K562 (cell line): ENCODE results near the gene NLGN4X. TPM values are rescaled to one million over a fixed set of nuclear protein-coding genes. Genes with fewer than 3 reads are reported as not detected.

Experiments used
- ATAC-seq: fragments of 200-7000 bp; cut with Tn5 transposase; 3 replicates; pipeline ENCODE4 v1.9.1; 2020; ENCODE audit warnings: moderate library complexity
- BruUV-seq: library from RNA; stranded (reverse); fragments of 400-500 nt; replicated peaks from 2 replicates; lab custom pipeline; 2021; lab: Mats Ljungman, UMichigan
- CTCF ChIA-PET: fragments of 300-600 bp; formaldehyde crosslinking; extraction: SDS; loops from one replicate; lab custom pipeline; 2021; ENCODE audit warnings: low intra/inter-chr PET ratio; lab: Yijun Ruan, JAX
- POLR2A ChIA-PET: fragments of 300-600, 350-650 bp; sonication (Branson Sonifier 250); formaldehyde crosslinking; extraction: SDS; loops from one replicate; lab custom pipeline; 2021; ENCODE audit warnings: antibody characterized with exemption, inconsistent platforms; lab: Yijun Ruan, JAX
- DNase-seq, 4 experiments: peaks; one replicate each; pipeline versions ENCODE4 v3.0.0 to v3.0.0-alpha.2; 2011 to 2018; ENCODE audit warnings: low spot score in 3 of 4, mixed read lengths in 3 of 4; ENCODE audit errors: extremely low read depth in 1 of 4
- FAIRE-seq: peaks from 2 replicates; lab custom pipeline; 2011; peaks lifted over from hg19 to GRCh38; lab: Jason Lieb, UNC
- H2AFZ ChIP-seq: 2 replicates; pipeline ENCODE4 v1.6.0; 2011; ENCODE audit warnings: low read depth, low read length, control low read depth, inconsistent platforms
- H3K27ac ChIP-seq: fragments of 200-600 bp; 3 replicates; pipeline ENCODE4 v1.8.0; 2011; ENCODE audit warnings: low read depth, mild to moderate bottlenecking, control low read depth, inconsistent platforms, low read length, moderate library complexity, mixed read lengths; ENCODE audit errors: extremely low read depth
- H3K27me3 ChIP-seq, 2 experiments: fragments of 300-600 bp in 1 of 2; 2 replicates in 1 of 2; 3 replicates in 1 of 2; pipeline versions ENCODE4 v1.6.0 to v1.8.0; 2011; ENCODE audit warnings: inconsistent platforms in 2 of 2, low read length in 2 of 2, mild to moderate bottlenecking in 1 of 2, mixed read lengths in 1 of 2, moderate library complexity in 1 of 2; ENCODE audit not compliant: control insufficient read depth in 2 of 2, insufficient read depth in 2 of 2
- H3K36me3 ChIP-seq: fragments of 300-600 bp; 3 replicates; pipeline ENCODE4 v1.8.0; 2011; ENCODE audit warnings: mild to moderate bottlenecking, low read length, inconsistent platforms; ENCODE audit not compliant: control insufficient read depth, insufficient read depth
- H3K4me1 ChIP-seq, 2 experiments: fragments of 200-600 bp in 1 of 2; replicated peaks in 1 of 2; 2 replicates in 1 of 2; 3 replicates in 1 of 2; pipeline versions ENCODE4 v1.5.1 to v1.8.0; 2011; ENCODE audit warnings: inconsistent platforms in 2 of 2, low read length in 2 of 2, mild to moderate bottlenecking in 1 of 2, mixed read lengths in 1 of 2, moderate library complexity in 1 of 2; ENCODE audit not compliant: control insufficient read depth in 2 of 2, insufficient read depth in 2 of 2
- H3K4me2 ChIP-seq: 2 replicates; pipeline ENCODE4 v1.6.1; 2011; ENCODE audit warnings: low read length, control low read depth, inconsistent platforms, mixed read lengths; ENCODE audit not compliant: insufficient read depth
- H3K4me3 ChIP-seq: fragments of 200-600 bp; sonication (generic), shearing (Covaris generic); 2 replicates; pipeline ENCODE4 v1.5.1; 2016; ENCODE audit warnings: control low read depth, inconsistent platforms
- H3K79me2 ChIP-seq: fragments of 200-600 bp; 3 replicates; pipeline ENCODE4 v1.8.0; 2011; ENCODE audit warnings: low read length, inconsistent platforms; ENCODE audit not compliant: control insufficient read depth, insufficient read depth
- H3K9ac ChIP-seq, 2 experiments: 2 replicates each; pipeline versions ENCODE4 v1.6.0 to v1.6.1; 2011; ENCODE audit warnings: low read depth in 2 of 2, low read length in 2 of 2, control low read depth in 1 of 2, inconsistent platforms in 1 of 2, mild to moderate bottlenecking in 1 of 2, mixed read lengths in 1 of 2; ENCODE audit not compliant: insufficient read depth in 1 of 2
- H3K9me1 ChIP-seq: one replicate; pipeline ENCODE4 v1.6.0; 2011; ENCODE audit warnings: inconsistent platforms, mild to moderate bottlenecking, low read length, moderate library complexity; ENCODE audit not compliant: control insufficient read depth, insufficient read depth
- H3K9me3 ChIP-seq: replicated peaks from 2 replicates; pipeline ENCODE4 v1.5.1; 2011; ENCODE audit warnings: low read depth, low read length, inconsistent platforms; ENCODE audit not compliant: control insufficient read depth, insufficient read depth
- H4K20me1 ChIP-seq: replicated peaks from 2 replicates; pipeline ENCODE4 v1.6.1; 2011; ENCODE audit warnings: low read length, inconsistent platforms, mixed read lengths; ENCODE audit not compliant: control insufficient read depth, insufficient read depth
- GABPA ChIP-seq: fragments of 200-800 bp; sonication (Bioruptor generic); conservative IDR thresholded peaks from 2 replicates; pipeline ENCODE4 v1.6.1; 2016; ENCODE audit warnings: low read depth, missing genetic modification characterization, missing compliant biosample characterization
- KDM4B ChIP-seq, 2 experiments: fragments of 450-650 bp in 1 of 2; sonication (generic) in 1 of 2; IDR thresholded peaks; 2 replicates each; pipeline ENCODE4 v1.6.1; 2016 to 2017; ENCODE audit warnings: borderline replicate concordance in 2 of 2, antibody characterized with exemption in 1 of 2, low read depth in 1 of 2, mild to moderate bottlenecking in 1 of 2
- MYBL2 ChIP-seq, 2 experiments: fragments of 450-650 bp in 1 of 2; sonication (generic) in 1 of 2; formaldehyde crosslinking in 1 of 2; IDR thresholded peaks; 2 replicates each; pipeline versions ENCODE4 v1.6.1 to v1.8.1; 2017 to 2022; ENCODE audit warnings: borderline replicate concordance in 1 of 2, inconsistent platforms in 1 of 2, low read depth in 1 of 2, mild to moderate bottlenecking in 1 of 2, missing genetic modification reagents in 1 of 2, moderate library complexity in 1 of 2
- SLC30A9 ChIP-seq: fragments of 250-450 bp; sonication (Bioruptor Pico); IDR thresholded peaks from 2 replicates; pipeline ENCODE4 v1.8.0; 2022; ENCODE audit warnings: mild to moderate bottlenecking, moderate library complexity
- TCFL5 ChIP-seq: fragments of 250-450 bp; sonication (Bioruptor Pico); conservative IDR thresholded peaks from 2 replicates; pipeline ENCODE4 v1.6.1; 2021; ENCODE audit warnings: mild to moderate bottlenecking, moderate library complexity, matching md5 sums
- ZNF133 ChIP-seq: fragments of 250-450 bp; sonication (Bioruptor Pico); IDR thresholded peaks from 2 replicates; pipeline ENCODE4 v1.4.0; 2020; ENCODE audit warnings: mild to moderate bottlenecking
- ZNF263 ChIP-seq: sonication (generic); formaldehyde crosslinking; IDR thresholded peaks from 2 replicates; pipeline ENCODE4 v1.8.0; 2022; ENCODE audit warnings: mild to moderate bottlenecking, missing genetic modification reagents, borderline replicate concordance
- ZNF436 ChIP-seq: fragments of 250-450, 450-650 bp; sonication (Bioruptor Pico); formaldehyde crosslinking; IDR thresholded peaks from 2 replicates; pipeline ENCODE4 v1.7.0; 2020; ENCODE audit warnings: mild to moderate bottlenecking
- WGBS: fragments of 100-300 bp; shearing (Covaris generic); methylation state at CpG from one replicate; pipeline ENCODE4 v1.1.6; 2016; ENCODE audit warnings: low coverage, mixed read lengths; ENCODE audit not compliant: insufficient coverage; ENCODE audit errors: missing lambda C conversion rate; 5-methylcytosine and 5-hydroxymethylcytosine counted together
- in situ Hi-C: fragments of 300-500 bp; cut with MboI; formaldehyde crosslinking; loops from 4 replicates; pipeline ENCODE4 v1.15.0; 2018; ENCODE audit warnings: inconsistent platforms, mixed read lengths
- intact Hi-C: fragments of 100-400 bp; cut with micrococcal nuclease; formaldehyde crosslinking; loops from 2 replicates; pipeline ENCODE4 v1.14.2; 2022
- polyA plus RNA-seq, 8 experiments: library from polyadenylated mRNA; depleted of rRNA in 4 of 8; stranded (reverse) in 5 of 8; unstranded in 3 of 8; fragments of >200 nt; fragmentation: Nextera tagmentation in 2 of 8; fragmentation: Illumina TruSeq in 1 of 8; extraction: Ambion mirVana in 2 of 8; extraction: Trizol in 1 of 8; gene quantifications; 2 replicates each; pipeline versions ENCODE4 v1.2.1 to v1.2.3, GENCODE V29; 2011 to 2014; ENCODE audit warnings: inconsistent platforms in 1 of 8, missing spikeins in 1 of 8
- total RNA-seq, 7 experiments: library from RNA; depleted of rRNA in 6 of 7; stranded (reverse); fragments of >200 nt in 6 of 7; fragmentation: Illumina TruSeq in 2 of 7; extraction: Trizol in 2 of 7; gene quantifications; 2 replicates each; pipeline versions ENCODE4 v1.2.1 to v1.2.3, GENCODE V29; 2011 to 2021; ENCODE audit warnings: low replicate concordance in 1 of 7
- TF ChIP-seq, protein P1 (sequence below): sonication (generic); formaldehyde crosslinking; IDR thresholded peaks from 2 replicates; pipeline ENCODE4 v1.8.0; 2022; ENCODE audit warnings: mild to moderate bottlenecking, missing genetic modification reagents
- TF ChIP-seq, protein P2 (sequence below): fragments of 450-650 bp; IDR thresholded peaks from 2 replicates; pipeline ENCODE4 v1.6.1; 2017; ENCODE audit warnings: antibody characterized with exemption, mild to moderate bottlenecking

The NLGN4X gene
- total and polyA plus RNA-seq, 9 of the 15 experiments (the other 6 are each of a cell fraction or from before 2014, with no cell fraction given), result 0.07 TPM; not detected in 8

DNA sequence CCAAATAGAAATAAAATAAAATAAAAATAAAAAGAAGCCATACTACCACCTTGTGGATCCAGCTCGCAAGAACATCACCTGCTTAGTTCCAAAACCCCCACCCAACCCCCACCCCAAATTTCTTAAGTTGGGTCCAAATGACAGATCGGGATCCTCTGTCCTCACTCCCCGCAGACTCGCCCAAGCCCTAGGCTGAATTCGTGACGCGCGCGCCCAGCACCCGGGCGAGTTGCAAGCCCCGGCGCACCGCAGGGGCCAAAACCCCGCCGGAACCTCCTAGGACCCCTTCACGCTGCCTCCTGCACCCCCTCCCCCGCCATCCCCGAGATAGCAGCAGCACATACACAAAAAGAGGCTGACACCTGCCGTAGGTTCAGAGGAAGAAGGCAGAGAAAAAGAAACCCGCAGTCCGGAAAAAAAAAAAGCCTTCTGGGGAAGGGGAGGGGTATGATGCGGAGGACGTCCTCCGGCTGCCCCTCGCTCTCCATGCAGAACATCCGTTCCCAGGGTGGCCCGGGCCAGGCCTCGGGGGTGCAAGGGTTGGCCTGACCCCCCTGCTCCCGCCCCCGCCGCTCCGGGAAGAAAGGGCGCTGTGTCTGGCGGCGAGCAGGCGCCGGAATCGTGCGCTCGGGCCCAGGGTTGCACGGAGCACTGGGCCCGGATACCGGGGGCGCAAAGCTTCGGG is 2.6 kb downstream of the NLGN4X start:
- no peak overlapping the region for H3K4me2 ChIP-seq
- intact Hi-C loops, result no loop called here
- no peaks in the 10 kb centered on the region for H3K27me3 ChIP-seq

More for the DNA sequence above, 2.6 kb downstream of the NLGN4X start:
- no peaks in the 10 kb centered on the region for H4K20me1 ChIP-seq
- H3K4me1 ChIP-seq, result no peaks in the 10 kb centered on the region
- no peak overlapping the region for H3K9ac ChIP-seq
- CTCF ChIA-PET, result no interaction called here
- H3K79me2 ChIP-seq, result no peaks in the 10 kb centered on the region
- H2AFZ ChIP-seq, result no peak overlapping the region
- BruUV-seq, result no TSS peak
- DNase-seq, result peak in 1 of 4 experiments; percentile 4
- no peak overlapping the region for H3K27ac ChIP-seq
- 12% methylated on average over 14 of the region's 46 CpGs for WGBS
- H3K9me1 ChIP-seq, result no peaks in the 10 kb centered on the region
- no peak for FAIRE-seq
- H3K4me3 ChIP-seq, result no peak overlapping the region
- no peaks in the 10 kb centered on the region for H3K36me3 ChIP-seq
- ATAC-seq, result no peak
- H3K9me3 ChIP-seq, result no peaks in the 10 kb centered on the region
- TF ChIP-seq ZNF436 (CRISPR knock-in tag) (no peak), ZNF263 (CRISPR knock-in tag) (no peak), MYBL2 (IDR thresholded peaks at IDR 0.05; ENCODE audit: low read depth) (no peak), MYBL2 (CRISPR knock-in tag; IDR thresholded peaks at IDR 0.05; ENCODE audit: borderline replicate concordance) (no peak), KDM4B (IDR thresholded peaks at IDR 0.05; ENCODE audit: borderline replicate concordance in 2 of 2, low read depth in 1 of 2) (no peak), TCFL5 (CRISPR knock-in tag) (no peak), SLC30A9 (CRISPR knock-in tag) (no peak), ZNF133 (CRISPR knock-in tag) (no peak), GABPA (tag) (no peak)
- TF ChIP-seq, protein P1, sequence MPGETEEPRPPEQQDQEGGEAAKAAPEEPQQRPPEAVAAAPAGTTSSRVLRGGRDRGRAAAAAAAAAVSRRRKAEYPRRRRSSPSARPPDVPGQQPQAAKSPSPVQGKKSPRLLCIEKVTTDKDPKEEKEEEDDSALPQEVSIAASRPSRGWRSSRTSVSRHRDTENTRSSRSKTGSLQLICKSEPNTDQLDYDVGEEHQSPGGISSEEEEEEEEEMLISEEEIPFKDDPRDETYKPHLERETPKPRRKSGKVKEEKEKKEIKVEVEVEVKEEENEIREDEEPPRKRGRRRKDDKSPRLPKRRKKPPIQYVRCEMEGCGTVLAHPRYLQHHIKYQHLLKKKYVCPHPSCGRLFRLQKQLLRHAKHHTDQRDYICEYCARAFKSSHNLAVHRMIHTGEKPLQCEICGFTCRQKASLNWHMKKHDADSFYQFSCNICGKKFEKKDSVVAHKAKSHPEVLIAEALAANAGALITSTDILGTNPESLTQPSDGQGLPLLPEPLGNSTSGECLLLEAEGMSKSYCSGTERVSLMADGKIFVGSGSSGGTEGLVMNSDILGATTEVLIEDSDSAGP (CRISPR knock-in tag), result no peak
- TF ChIP-seq, protein P2, sequence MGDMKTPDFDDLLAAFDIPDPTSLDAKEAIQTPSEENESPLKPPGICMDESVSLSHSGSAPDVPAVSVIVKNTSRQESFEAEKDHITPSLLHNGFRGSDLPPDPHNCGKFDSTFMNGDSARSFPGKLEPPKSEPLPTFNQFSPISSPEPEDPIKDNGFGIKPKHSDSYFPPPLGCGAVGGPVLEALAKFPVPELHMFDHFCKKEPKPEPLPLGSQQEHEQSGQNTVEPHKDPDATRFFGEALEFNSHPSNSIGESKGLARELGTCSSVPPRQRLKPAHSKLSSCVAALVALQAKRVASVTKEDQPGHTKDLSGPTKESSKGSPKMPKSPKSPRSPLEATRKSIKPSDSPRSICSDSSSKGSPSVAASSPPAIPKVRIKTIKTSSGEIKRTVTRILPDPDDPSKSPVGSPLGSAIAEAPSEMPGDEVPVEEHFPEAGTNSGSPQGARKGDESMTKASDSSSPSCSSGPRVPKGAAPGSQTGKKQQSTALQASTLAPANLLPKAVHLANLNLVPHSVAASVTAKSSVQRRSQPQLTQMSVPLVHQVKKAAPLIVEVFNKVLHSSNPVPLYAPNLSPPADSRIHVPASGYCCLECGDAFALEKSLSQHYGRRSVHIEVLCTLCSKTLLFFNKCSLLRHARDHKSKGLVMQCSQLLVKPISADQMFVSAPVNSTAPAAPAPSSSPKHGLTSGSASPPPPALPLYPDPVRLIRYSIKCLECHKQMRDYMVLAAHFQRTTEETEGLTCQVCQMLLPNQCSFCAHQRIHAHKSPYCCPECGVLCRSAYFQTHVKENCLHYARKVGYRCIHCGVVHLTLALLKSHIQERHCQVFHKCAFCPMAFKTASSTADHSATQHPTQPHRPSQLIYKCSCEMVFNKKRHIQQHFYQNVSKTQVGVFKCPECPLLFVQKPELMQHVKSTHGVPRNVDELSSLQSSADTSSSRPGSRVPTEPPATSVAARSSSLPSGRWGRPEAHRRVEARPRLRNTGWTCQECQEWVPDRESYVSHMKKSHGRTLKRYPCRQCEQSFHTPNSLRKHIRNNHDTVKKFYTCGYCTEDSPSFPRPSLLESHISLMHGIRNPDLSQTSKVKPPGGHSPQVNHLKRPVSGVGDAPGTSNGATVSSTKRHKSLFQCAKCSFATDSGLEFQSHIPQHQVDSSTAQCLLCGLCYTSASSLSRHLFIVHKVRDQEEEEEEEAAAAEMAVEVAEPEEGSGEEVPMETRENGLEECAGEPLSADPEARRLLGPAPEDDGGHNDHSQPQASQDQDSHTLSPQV, result no peak
- POLR2A ChIA-PET, result no interaction called here
- in situ Hi-C loops, result no loop called here
